H1 (cell line): ENCODE data around the gene HS3ST5. TPM values are rescaled to one million over a fixed set of nuclear protein-coding genes. Genes with fewer than 3 reads are reported as not detected.

Experiments used
- CTCF ChIA-PET: fragments of 300-600 bp; sonication (Branson Sonifier 250); formaldehyde crosslinking; loops from one replicate; lab custom pipeline; 2021; ENCODE audit not compliant: partially characterized antibody; lab: Charles Lee
- POLR2A ChIA-PET: fragments of 300-600 bp; sonication (Branson Sonifier 250); formaldehyde crosslinking; loops from one replicate; lab custom pipeline; 2021; ENCODE audit warnings: inconsistent platforms; ENCODE audit not compliant: partially characterized antibody; lab: Charles Lee
- DNase-seq, 2 experiments: peaks; one replicate each; pipeline versions ENCODE4 v3.0.0 to v3.0.0-alpha.2; 2010 to 2022; ENCODE audit warnings: low spot score in 2 of 2, low read depth in 1 of 2, mixed read lengths in 1 of 2
- FAIRE-seq: peaks from 2 replicates; lab custom pipeline; 2011; peaks lifted over from hg19 to GRCh38; lab: Jason Lieb, UNC
- H2AFZ ChIP-seq: 2 replicates; pipeline ENCODE4 v1.8.1; 2012; ENCODE audit warnings: low read length, inconsistent platforms
- H2AK5ac ChIP-seq: 2 replicates; pipeline ENCODE4 v1.6.1; 2013; ENCODE audit warnings: low read depth, low read length
- H2BK120ac ChIP-seq: replicated peaks from 2 replicates; pipeline ENCODE3; 2013; ENCODE audit warnings: low read depth, low read length, inconsistent platforms
- H2BK12ac ChIP-seq: 2 replicates; pipeline ENCODE4 v1.6.1; 2013; ENCODE audit warnings: low read depth, low read length
- H2BK15ac ChIP-seq: 2 replicates; pipeline ENCODE4 v1.6.1; 2013; ENCODE audit warnings: low read length
- H2BK20ac ChIP-seq: 2 replicates; pipeline ENCODE4 v1.6.1; 2013; ENCODE audit warnings: low read length
- H2BK5ac ChIP-seq: 2 replicates; pipeline ENCODE4 v1.6.1; 2013; ENCODE audit warnings: low read depth, low read length
- H3K14ac ChIP-seq: 2 replicates; pipeline ENCODE4 v1.6.1; 2013; ENCODE audit warnings: inconsistent platforms; ENCODE audit not compliant: insufficient read length
- H3K18ac ChIP-seq: 2 replicates; pipeline ENCODE4 v1.6.1; 2013; ENCODE audit warnings: low read length; ENCODE audit errors: extremely low read depth
- H3K23ac ChIP-seq: 2 replicates; pipeline ENCODE4 v1.6.1; 2013; ENCODE audit warnings: inconsistent platforms; ENCODE audit not compliant: insufficient read length
- H3K23me2 ChIP-seq: 2 replicates; pipeline ENCODE4 v1.6.1; 2013; ENCODE audit warnings: low read depth, low read length
- H3K27ac ChIP-seq: 2 replicates; pipeline ENCODE4 v1.6.1; 2011; ENCODE audit warnings: low read depth, low read length, inconsistent platforms
- H3K27me3 ChIP-seq, 4 experiments: replicated peaks in 1 of 4; 1 replicate in 1 of 4; 2 replicates in 3 of 4; pipeline versions ENCODE4 v1.6.1 to v1.8.1; 2011 to 2013; ENCODE audit warnings: low read length in 3 of 4, mild to moderate bottlenecking in 3 of 4, inconsistent platforms in 2 of 4, mixed read lengths in 2 of 4, moderate library complexity in 1 of 4; ENCODE audit not compliant: control insufficient read depth in 3 of 4, insufficient read depth in 3 of 4; ENCODE audit errors: extremely low read depth in 1 of 4
- H3K36me3 ChIP-seq, 4 experiments: 2 replicates each; pipeline versions ENCODE4 v1.6.1 to v1.8.1; 2011 to 2013; ENCODE audit warnings: mild to moderate bottlenecking in 4 of 4, low read length in 3 of 4, moderate library complexity in 2 of 4, control low read depth in 1 of 4, inconsistent platforms in 1 of 4; ENCODE audit not compliant: insufficient read depth in 4 of 4, control insufficient read depth in 2 of 4
- H3K4ac ChIP-seq: replicated peaks from 2 replicates; pipeline ENCODE3; 2013; ENCODE audit warnings: low read length, low read depth, mixed read lengths, inconsistent platforms; ENCODE audit not compliant: insufficient read length
- H3K4me1 ChIP-seq, 4 experiments: replicated peaks in 1 of 4; 1 replicate in 1 of 4; 2 replicates in 3 of 4; pipeline versions ENCODE4 v1.6.1 to v1.8.1; 2011 to 2013; ENCODE audit warnings: low read length in 3 of 4, inconsistent platforms in 2 of 4, mixed read lengths in 1 of 4; ENCODE audit not compliant: insufficient read depth in 4 of 4, control insufficient read depth in 3 of 4
- H3K4me2 ChIP-seq, 2 experiments: 2 replicates each; pipeline versions ENCODE4 v1.6.1 to v1.8.1; 2011 to 2013; ENCODE audit warnings: low read depth in 2 of 2, low read length in 2 of 2, control low read depth in 1 of 2, inconsistent platforms in 1 of 2, mild to moderate bottlenecking in 1 of 2; ENCODE audit not compliant: insufficient read depth in 1 of 2
- H3K4me3 ChIP-seq, 4 experiments: fragments of 200-600, 300-600 bp in 1 of 4; sonication (generic), shearing (Covaris generic), sonication (Bioruptor Twin) in 1 of 4; 2 replicates each; pipeline versions ENCODE4 v1.5.1 to v1.8.1; 2011 to 2016; ENCODE audit warnings: low read length in 4 of 4, low read depth in 3 of 4, control low read depth in 2 of 4, inconsistent platforms in 2 of 4, mild to moderate bottlenecking in 2 of 4, mixed read lengths in 1 of 4, moderate library complexity in 1 of 4; ENCODE audit not compliant: insufficient read depth in 2 of 4; ENCODE audit errors: extremely low read depth in 1 of 4
- H3K56ac ChIP-seq: replicated peaks from 2 replicates; pipeline ENCODE3; 2013; ENCODE audit warnings: low read depth, mild to moderate bottlenecking, mixed read lengths, low read length, inconsistent platforms; ENCODE audit not compliant: insufficient read length
- H3K79me1 ChIP-seq: 2 replicates; pipeline ENCODE4 v1.6.1; 2013; ENCODE audit warnings: low read depth, low read length, control low read depth
- H3K79me2 ChIP-seq, 2 experiments: 2 replicates each; pipeline versions ENCODE4 v1.6.1 to v1.8.1; 2012 to 2013; ENCODE audit warnings: low read length in 2 of 2, mild to moderate bottlenecking in 2 of 2, inconsistent platforms in 1 of 2; ENCODE audit not compliant: insufficient read depth in 2 of 2, control insufficient read depth in 1 of 2
- H3K9ac ChIP-seq, 4 experiments: replicated peaks in 1 of 4; 1 replicate in 1 of 4; 2 replicates in 3 of 4; pipeline versions ENCODE4 v1.6.1 to v1.8.1; 2011 to 2013; ENCODE audit warnings: low read depth in 3 of 4, low read length in 3 of 4, control low read depth in 2 of 4, mild to moderate bottlenecking in 2 of 4, moderate library complexity in 2 of 4, inconsistent platforms in 1 of 4; ENCODE audit errors: extremely low read depth in 1 of 4
- H3K9me3 ChIP-seq, 2 experiments: 2 replicates each; pipeline versions ENCODE4 v1.6.1 to v1.8.1; 2012 to 2013; ENCODE audit warnings: mild to moderate bottlenecking in 2 of 2, moderate library complexity in 2 of 2, control low read depth in 1 of 2, inconsistent platforms in 1 of 2, low read depth in 1 of 2, low read length in 1 of 2, mixed read lengths in 1 of 2; ENCODE audit not compliant: insufficient read depth in 2 of 2
- H4K20me1 ChIP-seq, 2 experiments: replicated peaks in 1 of 2; 2 replicates each; pipeline versions ENCODE3 to v1.8.1; 2011 to 2013; ENCODE audit warnings: inconsistent platforms in 2 of 2, low read length in 2 of 2, mild to moderate bottlenecking in 1 of 2; ENCODE audit not compliant: insufficient read depth in 2 of 2, control insufficient read depth in 1 of 2
- H4K5ac ChIP-seq: 2 replicates; pipeline ENCODE4 v1.6.1; 2013; ENCODE audit warnings: low read length, low read depth, mixed read lengths, inconsistent platforms; ENCODE audit not compliant: insufficient read length
- H4K8ac ChIP-seq: 2 replicates; pipeline ENCODE4 v1.8.0; 2013; ENCODE audit warnings: mild to moderate bottlenecking, moderate library complexity, low read length, inconsistent platforms; ENCODE audit not compliant: insufficient read depth; ENCODE audit errors: extremely low read depth
- H4K91ac ChIP-seq: replicated peaks from 2 replicates; pipeline ENCODE3; 2013; ENCODE audit warnings: low read length, mixed read lengths, inconsistent platforms; ENCODE audit not compliant: insufficient read length
- CBX8 ChIP-seq: fragments of 300-800, 300-1000 bp; sonication (generic); IDR thresholded peaks from 2 replicates; pipeline ENCODE4 v1.7.1; 2016; ENCODE audit warnings: low read depth, low read length, borderline replicate concordance
- CTBP2 ChIP-seq: IDR thresholded peaks from 2 replicates; pipeline ENCODE4 v1.7.0; 2011; ENCODE audit warnings: borderline replicate concordance, mild to moderate bottlenecking, moderate library complexity, mixed read lengths, low read length; ENCODE audit not compliant: insufficient read depth, insufficient read length
- FOSL1 ChIP-seq: IDR thresholded peaks from 2 replicates; pipeline ENCODE4 v1.6.1; 2011; ENCODE audit warnings: mild to moderate bottlenecking, low read depth, low read length, moderate library complexity; ENCODE audit not compliant: insufficient read depth
- HDAC2 ChIP-seq, 2 experiments: fragments of 300-600 bp in 1 of 2; sonication (generic) in 1 of 2; IDR thresholded peaks; 2 replicates each; pipeline ENCODE4 v1.6.1; 2011 to 2012; ENCODE audit warnings: low read depth in 2 of 2, low read length in 2 of 2, mild to moderate bottlenecking in 2 of 2, moderate library complexity in 2 of 2, borderline replicate concordance in 1 of 2, inconsistent platforms in 1 of 2
- NANOG ChIP-seq: IDR thresholded peaks from 2 replicates; pipeline ENCODE4 v1.6.1; 2011; ENCODE audit warnings: low read length, low read depth, mild to moderate bottlenecking, inconsistent platforms; ENCODE audit not compliant: insufficient read depth, poor library complexity, severe bottlenecking
- NRF1 ChIP-seq: IDR thresholded peaks from 2 replicates; pipeline ENCODE4 v1.6.1; 2011; ENCODE audit warnings: mild to moderate bottlenecking, low read depth, low read length, improper control_type of control experiment
- POLR2AphosphoS5 ChIP-seq: IDR thresholded peaks from 2 replicates; pipeline ENCODE4 v1.6.1; 2011; ENCODE audit warnings: low read depth, low read length
- RFX5 ChIP-seq: IDR thresholded peaks from 2 replicates; pipeline ENCODE4 v1.6.1; 2011; ENCODE audit warnings: low read depth, low read length, improper control_type of control experiment, borderline replicate concordance
- SAP30 ChIP-seq: fragments of 300-600 bp; sonication (generic); IDR thresholded peaks from 2 replicates; pipeline ENCODE4 v1.7.1; 2012; ENCODE audit warnings: low read length, moderate library complexity, mild to moderate bottlenecking, inconsistent platforms; ENCODE audit not compliant: insufficient read depth, insufficient replicate concordance
- SIX5 ChIP-seq: IDR thresholded peaks from 2 replicates; pipeline ENCODE4 v1.6.1; 2011; ENCODE audit warnings: mild to moderate bottlenecking, low read depth, low read length
- ZNF274 ChIP-seq: IDR thresholded peaks from 2 replicates; pipeline ENCODE4 v1.7.0; 2012; ENCODE audit warnings: low read length, borderline replicate concordance; ENCODE audit errors: extremely low read depth
- WGBS, 2 experiments: shearing (Covaris generic) in 1 of 2; methylation state at CpG; one replicate each; pipeline versions ENCODE4 v1.1.6 to v1.1.7; 2013 to 2015; ENCODE audit warnings: low lambda C conversion rate in 2 of 2, mixed read lengths in 2 of 2, inconsistent platforms in 1 of 2, low coverage in 1 of 2, missing lambda C conversion rate in 1 of 2; ENCODE audit not compliant: insufficient replicate concordance in 2 of 2, insufficient coverage in 1 of 2, insufficient read length in 1 of 2; ENCODE audit errors: extremely low coverage in 1 of 2, missing lambda C conversion rate in 1 of 2; 5-methylcytosine and 5-hydroxymethylcytosine counted together
- polyA plus RNA-seq, 7 experiments: library from polyadenylated mRNA; depleted of rRNA in 3 of 7; stranded (reverse) in 5 of 7; unstranded in 2 of 7; fragments of >200 nt in 5 of 7; fragments of 200-250 nt in 2 of 7; gene quantifications; 1 replicate in 5 of 7; 2 replicates in 1 of 7; 4 replicates in 1 of 7; pipeline versions ENCODE4 v1.2.1 to v1.2.3, GENCODE V29; 2011 to 2013; ENCODE audit warnings: missing spikeins in 2 of 7, mixed read lengths in 2 of 7
- total RNA-seq: library from RNA; stranded (reverse); fragmentation: NEBNext Ultra II Directional; extraction: Animal tissue kit (Norgen Biotek cat#: 25700); gene quantifications from 2 replicates; pipeline ENCODE4 v1.2.1, GENCODE V29; 2021
- TF ChIP-seq, protein P1 (sequence below): IDR thresholded peaks from 2 replicates; pipeline ENCODE4 v1.6.1; 2012; ENCODE audit warnings: low read length, inconsistent platforms

Gene HS3ST5
- total and polyA plus RNA-seq, 2 of the 8 experiments (the other 6 are each of a cell fraction or from before 2014, with no cell fraction given) = 1.2 to 9.9 TPM

- WGBS, 2 experiments = 95% methylated on average over 2 of the region's 2 CpGs; no CpG with 5 or more reads in 1 of the 2 experiments
- TF ChIP-seq RFX5 = no peak
- no peak for TF ChIP-seq NANOG
- no peak for TF ChIP-seq HDAC2 (IDR thresholded peaks at IDR 0.05; ENCODE audit: borderline replicate concordance in 1 of 2, low read depth in 2 of 2, low read length in 2 of 2)
- no peak for TF ChIP-seq NRF1
- no peak for TF ChIP-seq CTBP2
- TF ChIP-seq FOSL1 = no peak
- TF ChIP-seq ZNF274 = no peak
- no peak for TF ChIP-seq SAP30
- no peak for TF ChIP-seq POLR2AphosphoS5
- no peak for TF ChIP-seq CBX8
- TF ChIP-seq, protein P1, sequence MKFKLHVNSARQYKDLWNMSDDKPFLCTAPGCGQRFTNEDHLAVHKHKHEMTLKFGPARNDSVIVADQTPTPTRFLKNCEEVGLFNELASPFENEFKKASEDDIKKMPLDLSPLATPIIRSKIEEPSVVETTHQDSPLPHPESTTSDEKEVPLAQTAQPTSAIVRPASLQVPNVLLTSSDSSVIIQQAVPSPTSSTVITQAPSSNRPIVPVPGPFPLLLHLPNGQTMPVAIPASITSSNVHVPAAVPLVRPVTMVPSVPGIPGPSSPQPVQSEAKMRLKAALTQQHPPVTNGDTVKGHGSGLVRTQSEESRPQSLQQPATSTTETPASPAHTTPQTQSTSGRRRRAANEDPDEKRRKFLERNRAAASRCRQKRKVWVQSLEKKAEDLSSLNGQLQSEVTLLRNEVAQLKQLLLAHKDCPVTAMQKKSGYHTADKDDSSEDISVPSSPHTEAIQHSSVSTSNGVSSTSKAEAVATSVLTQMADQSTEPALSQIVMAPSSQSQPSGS = no peak
- no peak for TF ChIP-seq SIX5
These were observed 257.6 kb downstream of the HS3ST5 start for GRCh38 chr6:114085211-114085610.

More at GRCh38 chr6:114085211-114085610, 257.6 kb downstream of the HS3ST5 start:
- Histone ChIP-seq H4K5ac (no peak overlapping the region), H3K4me2 (no peak overlapping the region), H2AFZ (no peak overlapping the region), H3K56ac (no peak overlapping the region), H3K23me2 (no peaks in the 10 kb centered on the region), H2BK20ac (no peak overlapping the region), H3K14ac (no peak overlapping the region), H3K4ac (no peak overlapping the region), H3K27ac (no peak overlapping the region), H3K36me3 (peaks cover 0 to 6% (median 0%) of the 10 kb centered on the region in 4 experiments; a peak in 3 of 8 replicates), H3K4me3 (no peak overlapping the region), H2BK120ac (no peak overlapping the region), H3K79me1 (no peaks in the 10 kb centered on the region), H2BK5ac (no peak overlapping the region), H2AK5ac (no peak overlapping the region), H3K27me3 (no peaks in the 10 kb centered on the region), H3K9me3 (no peaks in the 10 kb centered on the region), H3K4me1 (peaks cover 0 to 4% (median 1%) of the 10 kb centered on the region in 4 experiments; a peak in 1 of 7 replicates), H3K9ac (no peak overlapping the region), H2BK15ac (no peak overlapping the region), H2BK12ac (no peak overlapping the region), H3K18ac (no peak overlapping the region), H3K23ac (no peak overlapping the region), H4K91ac (no peak overlapping the region), H4K8ac (no peak overlapping the region), H4K20me1 (no peaks in the 10 kb centered on the region), H3K79me2 (no peaks in the 10 kb centered on the region)
- CTCF ChIA-PET = interaction anchor here (4.1 kb wide), 1 partner anchor 24 kb away, joined by 18 read pairs; no protein-coding TSS in a partner anchor
- FAIRE-seq (no peak), DNase-seq (no peak)
- POLR2A ChIA-PET = no interaction called here
